IMR-90 (cell line): ENCODE data around the gene RHBDF2. TPM values are rescaled to one million over a fixed set of nuclear protein-coding genes. Genes with fewer than 3 reads are reported as not detected.

Source experiments
- ATAC-seq: fragments of 200-7000 bp; cut with Tn5 transposase; 2 replicates; pipeline ENCODE4 v1.9.1; 2020; ENCODE audit warnings: low read depth, mild to moderate bottlenecking, moderate library complexity
- BruUV-seq: library from RNA; stranded (reverse); fragments of 400-500 nt; replicated peaks from 2 replicates; lab custom pipeline; 2021; lab: Mats Ljungman, UMichigan
- CTCF ChIA-PET: fragments of 300-600 bp; formaldehyde crosslinking; extraction: SDS; loops from one replicate; lab custom pipeline; 2021; ENCODE audit warnings: antibody characterized with exemption; lab: Yijun Ruan, JAX
- POLR2A ChIA-PET: fragments of 300-600 bp; sonication (Branson Sonifier 250); formaldehyde crosslinking; loops from one replicate; lab custom pipeline; 2022; ENCODE audit warnings: antibody characterized with exemption; ENCODE audit not compliant: unreplicated experiment; lab: Charles Lee
- DNase-seq: peaks from one replicate; pipeline ENCODE4 v3.0.0; 2013
- H2AFZ ChIP-seq: replicated peaks from 2 replicates; pipeline ENCODE3; 2013; ENCODE audit warnings: low read length, mild to moderate bottlenecking; ENCODE audit not compliant: poor library complexity
- H2AK5ac ChIP-seq: 2 replicates; pipeline ENCODE4 v1.6.1; 2013; ENCODE audit warnings: low read depth, low read length, inconsistent platforms
- H2AK9ac ChIP-seq: replicated peaks from 2 replicates; pipeline ENCODE3; 2013; ENCODE audit warnings: mild to moderate bottlenecking, low read depth, low read length, moderate library complexity; ENCODE audit not compliant: poor library complexity
- H2BK120ac ChIP-seq: 2 replicates; pipeline ENCODE4 v1.6.1; 2013; ENCODE audit warnings: low read depth, low read length, inconsistent platforms
- H2BK15ac ChIP-seq: 3 replicates; pipeline ENCODE4 v1.6.1; 2013; ENCODE audit warnings: low read depth, low read length, inconsistent platforms
- H2BK20ac ChIP-seq: 2 replicates; pipeline ENCODE4 v1.6.1; 2013; ENCODE audit warnings: low read depth, mild to moderate bottlenecking, inconsistent platforms, low read length, moderate library complexity
- H2BK5ac ChIP-seq: 2 replicates; pipeline ENCODE4 v1.6.1; 2013; ENCODE audit warnings: mild to moderate bottlenecking, low read depth, low read length, inconsistent platforms; ENCODE audit not compliant: poor library complexity, severe bottlenecking
- H3K14ac ChIP-seq: replicated peaks from 2 replicates; pipeline ENCODE4 v1.6.1; 2013; ENCODE audit warnings: low read depth, low read length, inconsistent platforms
- H3K18ac ChIP-seq: 2 replicates; pipeline ENCODE4 v1.6.1; 2013; ENCODE audit warnings: low read depth, low read length, control low read depth
- H3K23ac ChIP-seq: 2 replicates; pipeline ENCODE4 v1.6.1; 2013; ENCODE audit warnings: low read depth, low read length, inconsistent platforms
- H3K27ac ChIP-seq: 2 replicates; pipeline ENCODE4 v1.5.1; 2013; ENCODE audit warnings: mild to moderate bottlenecking, control low read depth, low read length; ENCODE audit not compliant: insufficient read depth
- H3K27me3 ChIP-seq: 2 replicates; pipeline ENCODE4 v1.6.1; 2013; ENCODE audit warnings: low read length; ENCODE audit not compliant: control insufficient read depth, insufficient read depth
- H3K36me3 ChIP-seq: 2 replicates; pipeline ENCODE4 v1.6.1; 2013; ENCODE audit warnings: low read length, mixed read lengths; ENCODE audit not compliant: control insufficient read depth, insufficient read depth
- H3K4ac ChIP-seq: 2 replicates; pipeline ENCODE4 v1.6.1; 2013; ENCODE audit warnings: low read depth, low read length, inconsistent platforms
- H3K4me1 ChIP-seq: 2 replicates; pipeline ENCODE4 v1.6.1; 2013; ENCODE audit warnings: low read length, mixed read lengths; ENCODE audit not compliant: control insufficient read depth, insufficient read depth
- H3K4me2 ChIP-seq: 2 replicates; pipeline ENCODE4 v1.6.1; 2013; ENCODE audit warnings: low read depth, mild to moderate bottlenecking, control low read depth, low read length, moderate library complexity
- H3K4me3 ChIP-seq: 2 replicates; pipeline ENCODE4 v1.5.1; 2013; ENCODE audit warnings: low read depth, mild to moderate bottlenecking, control low read depth, low read length, moderate library complexity; ENCODE audit not compliant: insufficient read depth
- H3K56ac ChIP-seq: 2 replicates; pipeline ENCODE4 v1.6.1; 2013; ENCODE audit warnings: low read length, inconsistent platforms; ENCODE audit not compliant: insufficient read depth; ENCODE audit errors: extremely low read depth
- H3K79me1 ChIP-seq, 2 experiments: 2 replicates each; pipeline ENCODE4 v1.6.1; 2013; ENCODE audit warnings: low read length in 2 of 2, inconsistent platforms in 1 of 2, low read depth in 1 of 2
- H3K9ac ChIP-seq: 2 replicates; pipeline ENCODE4 v1.6.1; 2013; ENCODE audit warnings: low read depth, low read length, control low read depth
- H3K9me1 ChIP-seq: 2 replicates; pipeline ENCODE4 v1.6.1; 2013; ENCODE audit warnings: low read length, inconsistent platforms; ENCODE audit not compliant: insufficient read depth
- H3K9me3 ChIP-seq: 2 replicates; pipeline ENCODE4 v1.6.1; 2013; ENCODE audit warnings: low read length; ENCODE audit not compliant: control insufficient read depth, insufficient read depth
- H4K20me1 ChIP-seq: 2 replicates; pipeline ENCODE4 v1.6.1; 2013; ENCODE audit warnings: low read length, inconsistent platforms; ENCODE audit not compliant: insufficient read depth
- H4K5ac ChIP-seq: 2 replicates; pipeline ENCODE4 v1.6.1; 2013; ENCODE audit warnings: mild to moderate bottlenecking, low read depth, low read length, control low read depth
- H4K8ac ChIP-seq, 2 experiments: 2 replicates each; pipeline ENCODE4 v1.6.1; 2013; ENCODE audit warnings: low read depth in 2 of 2, low read length in 2 of 2, control low read depth in 1 of 2, inconsistent platforms in 1 of 2
- H4K91ac ChIP-seq: 2 replicates; pipeline ENCODE4 v1.6.1; 2013; ENCODE audit warnings: low read depth, low read length, inconsistent platforms; ENCODE audit not compliant: insufficient read depth
- BHLHE40 ChIP-seq: fragments of 150-350 bp; IDR thresholded peaks from 2 replicates; pipeline ENCODE4 v1.6.1; 2016; ENCODE audit warnings: mild to moderate bottlenecking, low read depth, low read length
- CEBPB ChIP-seq: IDR thresholded peaks from 2 replicates; pipeline ENCODE4 v1.6.1; 2012; ENCODE audit warnings: low read depth, low read length, improper control_type of control experiment
- CHD1 ChIP-seq: IDR thresholded peaks from 2 replicates; pipeline ENCODE4 v1.6.1; 2012; ENCODE audit warnings: low read depth, low read length, improper control_type of control experiment
- CTCF ChIP-seq: conservative IDR thresholded peaks from 2 replicates; pipeline ENCODE4 v1.5.1; 2012; ENCODE audit warnings: mild to moderate bottlenecking, low read depth, low read length, improper control_type of control experiment
- FOS ChIP-seq: fragments of 150-350 bp; IDR thresholded peaks from 2 replicates; pipeline ENCODE4 v1.6.1; 2016; ENCODE audit warnings: low read depth, low read length
- MAFK ChIP-seq: IDR thresholded peaks from 2 replicates; pipeline ENCODE4 v1.6.1; 2012; ENCODE audit warnings: low read depth, low read length, improper control_type of control experiment
- MAZ ChIP-seq: IDR thresholded peaks from 2 replicates; pipeline ENCODE4 v1.6.1; 2012; ENCODE audit warnings: low read depth, mild to moderate bottlenecking, low read length, improper control_type of control experiment, moderate library complexity, borderline replicate concordance
- MXI1 ChIP-seq: IDR thresholded peaks from 2 replicates; pipeline ENCODE4 v1.6.1; 2012; ENCODE audit warnings: low read depth, mild to moderate bottlenecking, low read length, moderate library complexity, borderline replicate concordance
- POLR2A ChIP-seq: IDR thresholded peaks from 2 replicates; pipeline ENCODE4 v1.6.1; 2012; ENCODE audit warnings: mild to moderate bottlenecking, low read depth, low read length
- RAD21 ChIP-seq: IDR thresholded peaks from 2 replicates; pipeline ENCODE4 v1.6.1; 2012; ENCODE audit warnings: low read length, improper control_type of control experiment
- RCOR1 ChIP-seq: IDR thresholded peaks from 2 replicates; pipeline ENCODE4 v1.6.1; 2012; ENCODE audit warnings: mild to moderate bottlenecking, low read length, improper control_type of control experiment; ENCODE audit not compliant: insufficient replicate concordance
- RFX5 ChIP-seq: IDR thresholded peaks from 2 replicates; pipeline ENCODE4 v1.8.0; 2012; ENCODE audit warnings: low read depth, mild to moderate bottlenecking, low read length, moderate library complexity
- WGBS, 2 experiments: methylation state at CpG; one replicate each; pipeline versions ENCODE4 v1.1.5 to v1.1.7; 2013; ENCODE audit warnings: missing lambda C conversion rate in 2 of 2; ENCODE audit not compliant: insufficient read length in 1 of 2; ENCODE audit errors: extremely low coverage in 2 of 2; 5-methylcytosine and 5-hydroxymethylcytosine counted together
- dilution Hi-C: fragments of 300-500 bp; cut with HindIII; formaldehyde crosslinking; loops from one replicate; pipeline ENCODE4 v1.14.3; 2018; ENCODE audit warnings: low sequenced_read_pairs; ENCODE audit not compliant: unreplicated experiment
- in situ Hi-C: fragments of 300-500 bp; cut with MboI; formaldehyde crosslinking; loops from 3 replicates; pipeline ENCODE4 v1.14.3; 2019; ENCODE audit warnings: low sequenced_read_pairs, inconsistent platforms, mixed read lengths
- intact Hi-C: fragments of 100-400 bp; cut with micrococcal nuclease; formaldehyde crosslinking; loops from 2 replicates; pipeline ENCODE4 v1.10.0; 2022
- polyA plus RNA-seq, 3 experiments: library from polyadenylated mRNA; depleted of rRNA; stranded (reverse); fragments of >200 nt; gene quantifications; 2 replicates each; pipeline ENCODE4 v1.2.3, GENCODE V29; 2012; ENCODE audit warnings: low replicate concordance in 1 of 3
- total RNA-seq: library from RNA; depleted of rRNA; stranded (reverse); fragments of >200 nt; gene quantifications from 2 replicates; pipeline ENCODE4 v1.2.3, GENCODE V29; 2012
- TF ChIP-seq, protein P1 (sequence below): fragments of 150-350 bp; IDR thresholded peaks from 2 replicates; pipeline ENCODE4 v1.6.1; 2016; ENCODE audit warnings: low read depth, mild to moderate bottlenecking, low read length, moderate library complexity, borderline replicate concordance
- TF ChIP-seq, protein P2 (sequence below): fragments of 150-350 bp; IDR thresholded peaks from 2 replicates; pipeline ENCODE4 v1.6.1; 2017; ENCODE audit warnings: mild to moderate bottlenecking, antibody characterized with exemption, low read length, low read depth

Gene RHBDF2
- total and polyA plus RNA-seq, 2 of the 4 experiments (the other 2 are of a cell fraction): 1.3 to 8.3 TPM

DNA sequence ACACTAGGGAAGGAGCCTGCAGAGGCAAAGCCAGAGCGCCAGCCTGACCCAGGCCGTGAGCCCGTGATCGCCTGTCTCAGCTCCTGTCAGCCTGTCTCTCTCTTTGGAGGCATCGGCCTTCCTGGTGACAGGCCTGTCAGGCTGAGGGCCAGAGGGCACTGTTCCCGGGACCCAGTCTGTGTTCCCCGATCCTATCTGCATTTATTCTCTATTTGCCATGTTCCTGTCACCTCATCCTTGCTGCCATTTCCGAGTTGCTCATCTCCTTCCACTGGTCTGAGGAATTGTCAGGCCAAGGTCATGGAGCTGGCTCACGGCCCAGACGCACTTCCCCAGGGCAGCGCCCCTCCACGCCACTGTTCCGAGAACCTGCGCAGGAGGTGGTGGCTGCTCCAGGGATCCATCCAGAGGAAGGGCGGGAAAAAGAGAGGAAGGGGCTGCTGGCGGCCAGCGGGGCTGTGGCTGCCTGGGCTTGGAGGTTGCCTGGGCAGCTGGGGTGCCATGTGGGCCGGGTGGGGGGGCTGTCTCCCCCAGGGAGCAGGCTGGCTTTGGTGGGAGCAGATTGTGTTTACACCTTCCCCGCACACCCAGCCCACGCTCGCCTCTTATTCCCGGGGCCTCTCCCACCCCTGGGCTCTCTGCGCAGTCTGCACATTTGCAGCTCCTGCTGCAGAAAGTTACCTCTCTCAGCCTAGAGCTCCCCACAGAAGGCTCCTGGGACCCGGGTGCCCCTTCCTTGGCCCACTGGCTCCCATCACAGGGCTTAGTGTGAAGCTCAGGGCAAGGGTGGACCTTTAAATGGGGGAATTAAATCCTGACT is 43.5 kb upstream of the RHBDF2 start:
- in situ Hi-C loops: no loop called here
- WGBS, 2 experiments: 80% methylated on average over 4 of the region's 24 CpGs; no CpG with 5 or more reads in 1 of the 2 experiments
- no peaks in the 10 kb centered on the region for H3K9me3 ChIP-seq
- TF ChIP-seq, protein P1, sequence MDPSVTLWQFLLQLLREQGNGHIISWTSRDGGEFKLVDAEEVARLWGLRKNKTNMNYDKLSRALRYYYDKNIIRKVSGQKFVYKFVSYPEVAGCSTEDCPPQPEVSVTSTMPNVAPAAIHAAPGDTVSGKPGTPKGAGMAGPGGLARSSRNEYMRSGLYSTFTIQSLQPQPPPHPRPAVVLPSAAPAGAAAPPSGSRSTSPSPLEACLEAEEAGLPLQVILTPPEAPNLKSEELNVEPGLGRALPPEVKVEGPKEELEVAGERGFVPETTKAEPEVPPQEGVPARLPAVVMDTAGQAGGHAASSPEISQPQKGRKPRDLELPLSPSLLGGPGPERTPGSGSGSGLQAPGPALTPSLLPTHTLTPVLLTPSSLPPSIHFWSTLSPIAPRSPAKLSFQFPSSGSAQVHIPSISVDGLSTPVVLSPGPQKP: no peak
- TF ChIP-seq MAZ (no peak), RCOR1 (no peak), BHLHE40 (no peak), CTCF (no peak), CHD1 (no peak), POLR2A (no peak), MAFK (no peak), CEBPB (no peak), FOS (no peak), RAD21 (no peak), MXI1 (no peak), RFX5 (no peak)
- TF ChIP-seq, protein P2, sequence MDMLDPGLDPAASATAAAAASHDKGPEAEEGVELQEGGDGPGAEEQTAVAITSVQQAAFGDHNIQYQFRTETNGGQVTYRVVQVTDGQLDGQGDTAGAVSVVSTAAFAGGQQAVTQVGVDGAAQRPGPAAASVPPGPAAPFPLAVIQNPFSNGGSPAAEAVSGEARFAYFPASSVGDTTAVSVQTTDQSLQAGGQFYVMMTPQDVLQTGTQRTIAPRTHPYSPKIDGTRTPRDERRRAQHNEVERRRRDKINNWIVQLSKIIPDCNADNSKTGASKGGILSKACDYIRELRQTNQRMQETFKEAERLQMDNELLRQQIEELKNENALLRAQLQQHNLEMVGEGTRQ: no peak

More for the DNA sequence above, 43.5 kb upstream of the RHBDF2 start:
- peak overlapping the region; percentile 82; the same call in 1 of the 2 replicates for H2BK20ac ChIP-seq
- no peak overlapping the region for H3K27ac ChIP-seq
- H3K4me3 ChIP-seq: no peak overlapping the region
- no peak overlapping the region for H2AK9ac ChIP-seq
- H3K14ac ChIP-seq: no peak overlapping the region
- DNase-seq (no peak), ATAC-seq (no peak)
- no peak overlapping the region for H3K4me2 ChIP-seq
- no peaks in the 10 kb centered on the region for H3K27me3 ChIP-seq
- no peak overlapping the region for H3K9ac ChIP-seq
- H4K20me1 ChIP-seq: peaks cover 6% of the 10 kb centered on the region; the same call in 1 of the 2 replicates
- peak overlapping the region; percentile 93 for H2AK5ac ChIP-seq
- 0 out of 4 replicates have a peak, but pooled peaks cover 0 to 9% of the 10 kb centered on the region in 2 experiments for H3K79me1 ChIP-seq
- dilution Hi-C loops: no loop called here
- no peak overlapping the region for H4K8ac ChIP-seq
- no peak overlapping the region for H2AFZ ChIP-seq
- H3K4me1 ChIP-seq: peaks cover 22% of the 10 kb centered on the region
- intact Hi-C loops: no loop called here
- no TSS peak for BruUV-seq
- CTCF ChIA-PET: interaction anchor here (2.4 kb wide), 1 partner anchor 22 kb away, joined by 12 read pairs; no protein-coding TSS in a partner anchor
- peak overlapping the region; percentile 57; the same call in 2 of the 3 replicates for H2BK15ac ChIP-seq
- 0 out of 2 replicates have a peak overlapping the region, but pooled peaks have one; percentile 6 for H4K91ac ChIP-seq
- H3K23ac ChIP-seq: no peak overlapping the region
- H2BK5ac ChIP-seq: no peak overlapping the region
- peaks cover 22% of the 10 kb centered on the region for H3K9me1 ChIP-seq
- no peak overlapping the region for H3K18ac ChIP-seq
- H2BK120ac ChIP-seq: peak overlapping the region; percentile 78
- no peak overlapping the region for H4K5ac ChIP-seq
- no peaks in the 10 kb centered on the region for H3K36me3 ChIP-seq
- H3K4ac ChIP-seq: peak overlapping the region; percentile 88
- POLR2A ChIA-PET: interaction anchor here (0.5 to 1.1 kb wide), 3 partner anchors 14 to 190 kb away, joined by 3 read pairs; no protein-coding TSS in a partner anchor
- no peak overlapping the region for H3K56ac ChIP-seq
